HUDEP-2 (cell line): ENCODE results near the gene PTPRN.
A peak's percentile ranks its signal among the peaks of the same experiment; 100 is the strongest.

Source experiments
- DNase-seq, 76 experiments: peaks; one replicate each; lab custom pipeline; 2025; ENCODE audit not compliant: unreplicated experiment in 76 of 76; lab: John Stamatoyannopoulos, UW

The PTPRN gene

GRCh38 chr2:219247678-219248642 lies 61.2 kb downstream of the PTPRN start:
- DNase-seq: no peak

GRCh38 chr2:219246559-219246958 lies 62.6 kb downstream of the PTPRN start:
- DNase-seq: no peak

GRCh38 chr2:219245899-219246230 lies 63.3 kb downstream of the PTPRN start:
- no peak for DNase-seq

- DNase-seq: peak in 75 of 76 experiments; percentile 27 to 92 (median 77)
Measured at GRCh38 chr2:219245148-219245898, 63.9 kb downstream of the PTPRN start, which contains the start of the genes GLB1L and STK16. TSS of gene GLB1L (minus strand) at chr2:219245444. CDS start at chr2:219243573, 1,871 bp downstream. TSS of gene STK16 (plus strand) at chr2:219245479. CDS start at chr2:219246000, 521 bp downstream.

GRCh38 chr2:219244789-219245147 lies 64.4 kb downstream of the PTPRN start:
- DNase-seq: no peak

GRCh38 chr2:219243291-219243761 lies 65.9 kb downstream of the PTPRN start:
- DNase-seq: no peak
